ENCODE results near the gene MZT2A.
"Not testable (repeated sequence)": the region's sequence is repeated elsewhere in the genome, so short reads cannot be mapped to it uniquely, and the experiment has no call there.

DNA sequence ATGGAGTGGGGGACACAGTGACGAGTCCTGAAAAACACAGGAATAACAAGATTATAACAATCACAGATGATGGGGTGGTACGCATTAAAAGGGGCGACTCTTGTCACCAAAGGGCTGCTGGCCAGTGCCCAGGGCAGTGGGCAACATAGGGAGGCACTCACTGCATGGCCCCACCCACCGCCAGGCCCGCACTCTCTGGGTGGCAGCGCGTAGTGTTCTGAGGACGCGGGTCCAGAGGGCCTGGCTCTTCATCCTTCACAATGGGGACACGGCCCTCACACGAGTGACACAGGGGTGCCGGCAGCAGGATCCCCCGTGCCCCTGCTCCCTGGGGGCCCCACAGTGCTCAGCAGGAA is 42.1 kb upstream of the MZT2A start:
- not testable (repeated sequence) for TF ChIP-seq CTCF (conservative IDR thresholded peaks at IDR 0.05); EZH2 (IDR thresholded peaks at IDR 0.05; ENCODE audit: low read depth)

Data from PC-9 (cell line).